Caco-2 (cell line): ENCODE measurements around the gene CYP17A1. TPM values are rescaled to one million over a fixed set of nuclear protein-coding genes. Genes with fewer than 3 reads are reported as not detected.

Experiments used
- BruUV-seq: library from RNA; stranded (reverse); fragments of 400-500 nt; replicated peaks from 2 replicates; lab custom pipeline; 2021; lab: Mats Ljungman, UMichigan
- CTCF ChIA-PET: fragments of 300-600 bp; sonication (Branson Sonifier 250); formaldehyde crosslinking; loops from one replicate; lab custom pipeline; 2022; ENCODE audit warnings: antibody characterized with exemption; lab: Charles Lee
- POLR2A ChIA-PET: fragments of 300-600 bp; sonication (Branson Sonifier 250); formaldehyde crosslinking; loops from one replicate; lab custom pipeline; 2022; ENCODE audit warnings: antibody characterized with exemption; lab: Charles Lee
- DNase-seq, 2 experiments: peaks; one replicate each; pipeline versions ENCODE4 v3.0.0 to v3.0.0-alpha.2; 2020 to 2022
- H3K27me3 ChIP-seq: replicated peaks from 2 replicates; pipeline ENCODE4 v1.6.0; 2011; ENCODE audit warnings: low read length; ENCODE audit not compliant: control insufficient read depth, insufficient read depth
- H3K36me3 ChIP-seq: 2 replicates; pipeline ENCODE4 v1.5.1; 2011; ENCODE audit warnings: low read length; ENCODE audit not compliant: control insufficient read depth, insufficient read depth
- H3K4me1 ChIP-seq: fragments of 250-450 bp; sonication (Bioruptor Pico); 2 replicates; pipeline ENCODE4 v1.5.1; 2020; ENCODE audit warnings: mild to moderate bottlenecking
- H3K4me3 ChIP-seq: 2 replicates; pipeline ENCODE4 v1.5.1; 2011; ENCODE audit warnings: low read depth, mild to moderate bottlenecking, control low read depth, low read length
- H3K9me3 ChIP-seq: fragments of 250-450 bp; sonication (Bioruptor Pico); 2 replicates; pipeline ENCODE4 v1.5.1; 2020; ENCODE audit warnings: mild to moderate bottlenecking, moderate library complexity
- H3K27ac Mint-ChIP-seq: one replicate; pipeline ENCODE4 v1.8.0; 2022; ENCODE audit warnings: mixed read lengths; ENCODE audit not compliant: unreplicated experiment
- H3K27me3 Mint-ChIP-seq: one replicate; pipeline ENCODE4 v1.8.0; 2022; ENCODE audit warnings: mixed read lengths; ENCODE audit not compliant: insufficient read depth, unreplicated experiment
- H3K36me3 Mint-ChIP-seq: one replicate; pipeline ENCODE4 v1.8.0; 2022; ENCODE audit warnings: mild to moderate bottlenecking, mixed read lengths; ENCODE audit not compliant: insufficient read depth, unreplicated experiment
- H3K4me1 Mint-ChIP-seq: one replicate; pipeline ENCODE4 v1.8.0; 2022; ENCODE audit warnings: low read depth, mixed read lengths; ENCODE audit not compliant: unreplicated experiment
- H3K4me3 Mint-ChIP-seq: one replicate; pipeline ENCODE4 v1.8.0; 2022; ENCODE audit warnings: mild to moderate bottlenecking, moderate library complexity, mixed read lengths; ENCODE audit not compliant: unreplicated experiment
- H3K9me3 Mint-ChIP-seq: one replicate; pipeline ENCODE4 v1.8.0; 2022; ENCODE audit warnings: mixed read lengths; ENCODE audit not compliant: unreplicated experiment
- CTCF ChIP-seq, 2 experiments: fragments of 200-600 bp in 1 of 2; IDR thresholded peaks; 1 replicate in 1 of 2; 2 replicates in 1 of 2; pipeline versions ENCODE4 v1.5.1 to v1.8.0; 2011 to 2022; ENCODE audit warnings: antibody characterized with exemption in 1 of 2, control low read depth in 1 of 2, inconsistent platforms in 1 of 2, low read depth in 1 of 2, low read length in 1 of 2, mild to moderate bottlenecking in 1 of 2, moderate library complexity in 1 of 2; ENCODE audit not compliant: insufficient read depth in 1 of 2, severe bottlenecking in 1 of 2, unreplicated experiment in 1 of 2
- intact Hi-C: fragments of 100-400 bp; cut with micrococcal nuclease; formaldehyde crosslinking; loops from one replicate; pipeline ENCODE4 v1.10.0; 2022; ENCODE audit not compliant: unreplicated experiment
- total RNA-seq: library from RNA; stranded (reverse); gene quantifications from 2 replicates; pipeline ENCODE4 v1.2.3, GENCODE V29; 2022

The CYP17A1 gene
- total RNA-seq, 1 experiment from 2014 or later, result not detected

GRCh38 chr10:102869258-102870198 lies 32.3 kb upstream of the CYP17A1 start, which contains the start of gene AS3MT:
TSS of gene AS3MT (plus strand) at chr10:102869470. CDS start at chr10:102869593, 123 bp downstream.
- Histone ChIP-seq H3K4me1 (peaks cover 6% of the 10 kb centered on the region; the same call in 1 of the 2 replicates), H3K9me3 (no peaks in the 10 kb centered on the region), H3K4me3 (peak within 1 kb of the TSS; percentile 50), H3K27me3 (no peaks in the 10 kb centered on the region), H3K36me3 (no peaks in the 10 kb centered on the region)
- H3K27ac Mint-ChIP-seq, result peak within 1 kb of the TSS; percentile 40
- peak; percentile 86 to 87 for DNase-seq
- H3K36me3 Mint-ChIP-seq, result peaks cover 7% of the 10 kb centered on the region
- peaks cover 9% of the 10 kb centered on the region for H3K4me1 Mint-ChIP-seq
- ChIA-PET POLR2A (interaction anchor here (0.6 to 1.8 kb wide), 5 partner anchors 15 to 212 kb away, joined by 3 to 9 read pairs (median 4); partner anchors contain the start of genes ARL3, BORCS7, SFXN2 and WBP1L), CTCF (interaction anchor here (0.7 to 1.6 kb wide), 5 partner anchors 12 to 48 kb away, joined by 3 to 5 read pairs (median 4); partner anchors contain the start of gene BORCS7)
- no peaks in the 10 kb centered on the region for H3K9me3 Mint-ChIP-seq
- BruUV-seq, result TSS peak; percentile 58
- H3K4me3 Mint-ChIP-seq, result peak within 1 kb of the TSS; percentile 78
- TF ChIP-seq CTCF (IDR thresholded peaks at IDR 0.05; ENCODE audit: insufficient read depth in 1 of 2, low read depth in 1 of 2, low read length in 1 of 2, severe bottlenecking in 1 of 2, unreplicated experiment in 1 of 2), result no peak
- no peaks in the 10 kb centered on the region for H3K27me3 Mint-ChIP-seq
- intact Hi-C loops, result loop anchor here (1.0 to 2.0 kb wide), 2 partner anchors 15 to 35 kb away; partner anchors contain the start of gene BORCS7

GRCh38 chr10:102868911-102869257 lies 31.7 kb upstream of the CYP17A1 start:
- intact Hi-C loops, result loop anchor here (1.0 to 2.0 kb wide), 2 partner anchors 15 to 34 kb away; partner anchors contain the start of gene BORCS7
- peaks cover 9% of the 10 kb centered on the region for H3K4me1 Mint-ChIP-seq

More at GRCh38 chr10:102868911-102869257, 31.7 kb upstream of the CYP17A1 start:
- Mint-ChIP-seq H3K36me3 (peaks cover 7% of the 10 kb centered on the region), H3K27ac (peak overlapping the region; percentile 40), H3K27me3 (no peaks in the 10 kb centered on the region), H3K9me3 (no peaks in the 10 kb centered on the region), H3K4me3 (peak overlapping the region; percentile 78)
- peaks cover 6% of the 10 kb centered on the region; the same call in 1 of the 2 replicates for H3K4me1 ChIP-seq
- H3K9me3 ChIP-seq, result no peaks in the 10 kb centered on the region
- no peak for DNase-seq
- BruUV-seq, result TSS peak; percentile 70
- no peaks in the 10 kb centered on the region for H3K27me3 ChIP-seq
- H3K36me3 ChIP-seq, result no peaks in the 10 kb centered on the region
- POLR2A ChIA-PET, result interaction anchor here (0.8 to 1.8 kb wide), 3 partner anchors 15 to 155 kb away, joined by 4 to 9 read pairs (median 6); partner anchors contain the start of genes ARL3, BORCS7, SFXN2 and WBP1L
- peak overlapping the region; percentile 50 for H3K4me3 ChIP-seq
- no peak for TF ChIP-seq CTCF (IDR thresholded peaks at IDR 0.05; ENCODE audit: insufficient read depth in 1 of 2, low read depth in 1 of 2, low read length in 1 of 2, severe bottlenecking in 1 of 2, unreplicated experiment in 1 of 2)
- CTCF ChIA-PET, result interaction anchor here (0.7 to 1.6 kb wide), 4 partner anchors 11 to 44 kb away, joined by 3 to 4 read pairs (median 4); partner anchors contain the start of gene BORCS7
